GM12872 (cell line): ENCODE data around the gene MSN.

Experiments used
- CTCF ChIP-seq: IDR thresholded peaks from 3 replicates; pipeline ENCODE4 v1.5.1; 2011; ENCODE audit warnings: low read depth, mild to moderate bottlenecking, low read length, moderate library complexity; ENCODE audit not compliant: insufficient read depth

The MSN gene

GRCh38 chrX:65690057-65690855 is 22.8 kb downstream of the MSN start:
- TF ChIP-seq CTCF: no peak

GRCh38 chrX:65695849-65696449 is 28.5 kb downstream of the MSN start:
- no peak for TF ChIP-seq CTCF

- TF ChIP-seq CTCF: no peak
Observed at GRCh38 chrX:65696613-65697012, 29.2 kb downstream of the MSN start.

GRCh38 chrX:65697211-65697641 is 29.8 kb downstream of the MSN start:
- no peak for TF ChIP-seq CTCF

- no peak for TF ChIP-seq CTCF
Observed at GRCh38 chrX:65697915-65698796, 30.7 kb downstream of the MSN start.

GRCh38 chrX:65702956-65703355 is 35.5 kb downstream of the MSN start:
- TF ChIP-seq CTCF: no peak

- TF ChIP-seq CTCF: no peak
Observed at GRCh38 chrX:65705439-65705838, 38.0 kb downstream of the MSN start.
